ENCODE results near the gene DAP3. TPM values are rescaled to one million over a fixed set of nuclear protein-coding genes. Genes with fewer than 3 reads are reported as not detected.
"Not testable (repeated sequence)": the region's sequence is repeated elsewhere in the genome, so short reads cannot be mapped to it uniquely, and the experiment has no call there.

Gene DAP3
- polyA plus RNA-seq, 2 of the 4 experiments (the other 2 are of a cell fraction): 96.3 to 171 TPM

- POLR2A ChIA-PET: no interaction called here
- ATAC-seq (no peak), DNase-seq (ENCODE audit: low read depth in 1 of 2, low spot score in 1 of 2) (no peak), FAIRE-seq (no peak)
- no peak for TF ChIP-seq EHF (CRISPR knock-in tag; IDR thresholded peaks at IDR 0.05)
- no peak for TF ChIP-seq JUNB (IDR thresholded peaks at IDR 0.05)
- TF ChIP-seq NFE2L2 (conservative IDR thresholded peaks at IDR 0.05; ENCODE audit: low read length): no peak
- no peak for TF ChIP-seq ELK1 (IDR thresholded peaks at IDR 0.05; ENCODE audit: low read depth, low read length)
- no peaks in the 10 kb centered on the region for H3K4me1 ChIP-seq
- CTCF ChIA-PET: interaction anchor here (1.4 to 1.7 kb wide), 3 partner anchors 9 to 67 kb away, joined by 3 to 5 read pairs (median 4); no protein-coding TSS in a partner anchor
- 98% methylated on average over 5 of the region's 5 CpGs for WGBS (ENCODE audit: missing lambda C conversion rate)
- no peak overlapping the region for H3K4me3 ChIP-seq
- no peak overlapping the region for H3K4me2 ChIP-seq
- H3K9me3 ChIP-seq: no peaks in the 10 kb centered on the region
- H3K27ac ChIP-seq: no peak overlapping the region
Observed at GRCh38 chr1:155715777-155716176, 26.9 kb downstream of the DAP3 start.

- DNase-seq (ENCODE audit: low read depth in 1 of 2, low spot score in 1 of 2): no peak
- CTCF ChIA-PET: interaction anchor here (0.6 kb wide), 1 partner anchor 82 kb away, joined by 4 read pairs; no protein-coding TSS in a partner anchor
- Histone ChIP-seq H3K4me3 (no peak overlapping the region), H3K27ac (no peak overlapping the region), H3K4me2 (no peak overlapping the region), H3K9me3 (no peaks in the 10 kb centered on the region), H3K4me1 (no peaks in the 10 kb centered on the region)
- no peak for FAIRE-seq
- TF ChIP-seq HMGXB4 (CRISPR knock-in tag; IDR thresholded peaks at IDR 0.05; ENCODE audit: borderline replicate concordance): no peak
- no peak for TF ChIP-seq PHF8 (IDR thresholded peaks at IDR 0.05; ENCODE audit: borderline replicate concordance, low read depth)
- TF ChIP-seq NPAS2 (CRISPR knock-in tag; IDR thresholded peaks at IDR 0.05; ENCODE audit: borderline replicate concordance): no peak
- TF ChIP-seq EHF (CRISPR knock-in tag; IDR thresholded peaks at IDR 0.05): no peak
- no peak for TF ChIP-seq RARB (CRISPR knock-in tag; IDR thresholded peaks at IDR 0.05)
- TF ChIP-seq USF2 (IDR thresholded peaks at IDR 0.05): no peak
- no peak for TF ChIP-seq RFX5 (IDR thresholded peaks at IDR 0.05)
- TF ChIP-seq JUNB (IDR thresholded peaks at IDR 0.05): no peak
- no peak for TF ChIP-seq NFE2L2 (conservative IDR thresholded peaks at IDR 0.05; ENCODE audit: low read length)
- no peak for TF ChIP-seq TP53 (CRISPR knock-in tag; IDR thresholded peaks at IDR 0.05)
- TF ChIP-seq MAZ (IDR thresholded peaks at IDR 0.05; ENCODE audit: borderline replicate concordance, low read depth, low read length): no peak
- TF ChIP-seq BHLHE40 (IDR thresholded peaks at IDR 0.05; ENCODE audit: low read depth, low read length): no peak
- no peak for TF ChIP-seq CTCF (IDR thresholded peaks at IDR 0.05)
- no peak for TF ChIP-seq HOXB13 (CRISPR knock-in tag; IDR thresholded peaks at IDR 0.05; ENCODE audit: low read depth)
- no peak for TF ChIP-seq CEBPB (IDR thresholded peaks at IDR 0.05)
- TF ChIP-seq PBX3 (IDR thresholded peaks at IDR 0.05): no peak
- no peak for TF ChIP-seq CHD4 (IDR thresholded peaks at IDR 0.05; ENCODE audit: borderline replicate concordance)
- TF ChIP-seq SREBF2 (IDR thresholded peaks at IDR 0.05): no peak
- no peak for TF ChIP-seq POLR2AphosphoS2 (conservative IDR thresholded peaks at IDR 0.05; ENCODE audit: low read length)
- no peak for TF ChIP-seq CBX2 (IDR thresholded peaks at IDR 0.05; ENCODE audit: borderline replicate concordance, low read depth)
- POLR2A ChIA-PET: no interaction called here
- WGBS (ENCODE audit: missing lambda C conversion rate): 92% methylated on average over 7 of the region's 7 CpGs
- ATAC-seq: no peak
Observed at GRCh38 chr1:155717041-155717440, 28.1 kb downstream of the DAP3 start.

- H3K27ac ChIP-seq; DNase-seq (ENCODE audit: low read depth in 1 of 2, low spot score in 1 of 2); H3K4me2 ChIP-seq; POLR2A ChIA-PET; H3K4me3 ChIP-seq; H3K9me3 ChIP-seq; FAIRE-seq; H3K4me1 ChIP-seq; ATAC-seq: not testable (repeated sequence)
- CTCF ChIA-PET: interaction anchor here (0.6 to 1.4 kb wide), 2 partner anchors 11 to 315 kb away, joined by 3 read pairs; no protein-coding TSS in a partner anchor
- WGBS (ENCODE audit: missing lambda C conversion rate): 88% methylated on average over 6 of the region's 6 CpGs
Observed at GRCh38 chr1:155718524-155719115, 29.7 kb downstream of the DAP3 start.
